Activated CD8-positive, alpha-beta memory T cell treated with anti-CD3 and anti-CD28 coated beads, Interleukin-2, amount 50 U/mL, for 24 hours (primary cell): ENCODE data around the gene WASL.
"Not testable (repeated sequence)": the region's sequence is repeated elsewhere in the genome, so short reads cannot be mapped to it uniquely, and the experiment has no call there.

Source experiments
- DNase-seq: peaks from one replicate; pipeline ENCODE4 v3.0.0-alpha.2; 2020; ENCODE audit errors: extremely low read depth

WASL gene

DNA sequence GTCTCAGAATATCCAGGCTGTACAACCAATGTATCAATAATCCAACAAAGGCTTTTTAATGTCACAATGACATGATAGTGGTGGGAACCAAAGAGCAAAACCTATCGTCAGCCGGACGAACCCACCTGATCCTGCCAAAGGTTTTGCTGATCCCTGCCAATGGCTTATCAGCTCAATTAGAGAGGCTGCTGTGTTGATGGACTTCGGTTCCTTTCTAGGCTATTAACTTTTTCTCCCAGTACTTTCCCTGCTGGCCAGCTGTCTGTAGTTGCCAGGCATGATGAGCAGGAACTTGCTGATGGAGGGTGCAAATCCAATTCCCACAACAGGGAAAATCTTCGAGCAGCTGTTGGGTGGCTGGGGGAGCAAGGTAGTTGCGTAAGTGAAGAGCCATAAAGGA, 90.8 kb downstream of the WASL start:
- DNase-seq, result no peak

DNA sequence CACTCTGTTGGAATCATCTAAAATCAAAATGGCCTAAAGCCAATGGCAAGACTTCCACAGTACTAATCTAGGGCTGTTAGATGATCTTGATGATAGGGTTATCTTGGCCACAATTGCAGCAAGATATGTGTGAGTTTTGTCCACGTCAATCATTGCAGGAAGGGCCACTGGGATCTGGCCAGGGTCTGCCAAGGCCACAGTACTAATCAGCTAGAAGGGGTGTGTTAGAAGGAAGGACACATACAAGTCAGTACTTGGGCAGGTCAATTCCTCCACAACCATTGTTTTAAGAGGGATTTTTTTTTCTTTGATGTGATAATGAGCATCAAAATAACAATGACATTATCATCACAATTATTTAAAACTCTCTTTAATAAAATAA, 91.5 kb downstream of the WASL start:
- no peak for DNase-seq

DNA sequence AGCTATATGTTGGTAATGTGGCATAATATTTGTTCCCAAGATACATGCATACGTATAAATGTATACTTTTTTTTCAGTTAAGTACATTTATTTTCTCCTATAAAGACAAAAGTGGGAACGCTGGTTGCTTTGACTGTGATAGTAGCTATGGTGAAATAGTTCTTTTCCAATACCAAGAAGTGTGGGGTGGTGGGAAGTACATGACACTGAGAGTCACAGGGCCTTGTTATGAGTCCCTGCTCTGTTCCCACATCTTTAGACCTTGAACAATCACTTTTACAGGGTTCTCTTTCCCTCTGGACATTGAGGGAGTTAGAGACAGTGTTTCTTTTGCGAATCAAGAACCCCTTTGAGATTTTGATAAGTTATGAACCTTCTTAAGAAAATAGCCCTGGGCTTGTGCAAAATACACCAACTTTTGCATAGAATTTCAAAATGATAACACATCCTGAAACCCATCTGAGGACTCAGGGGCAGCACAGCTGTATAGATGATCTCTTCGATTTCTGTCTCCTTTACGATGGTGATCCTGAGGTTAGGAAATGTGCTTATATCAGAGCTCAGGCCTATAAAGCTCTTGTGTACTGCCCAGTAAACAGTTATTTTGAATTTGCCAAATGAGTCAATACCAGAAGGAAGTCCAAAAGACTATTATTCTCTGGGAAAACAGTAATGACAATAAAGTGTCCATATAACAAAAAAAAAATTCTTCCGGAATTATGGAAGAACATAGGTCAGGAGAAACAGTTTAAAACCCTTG, 92.1 kb downstream of the WASL start:
- no peak for DNase-seq

DNA sequence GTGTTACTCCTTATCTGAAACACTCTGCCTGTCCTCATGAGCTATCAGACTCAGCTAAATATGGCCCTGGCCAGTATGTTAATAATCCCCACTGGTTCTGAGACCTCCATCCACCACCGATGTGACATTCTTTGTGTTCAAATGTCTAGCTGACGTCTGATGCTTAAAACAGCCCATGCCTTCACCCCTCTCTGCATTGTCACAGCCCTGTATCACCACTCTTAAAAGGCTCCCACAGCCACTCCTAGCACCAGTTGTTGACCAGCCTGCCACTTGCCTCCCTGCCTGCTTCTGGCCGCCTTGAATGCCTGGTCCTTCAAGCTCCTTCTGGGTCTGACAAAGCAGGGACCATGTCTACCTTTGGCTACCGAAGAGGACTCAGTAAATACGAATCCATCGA, 93.2 kb downstream of the WASL start, which contains the start of gene LMOD2:
LMOD2 (plus strand) TSS at position 253 of the 400 bp plus-strand sequence; CDS start at position 351, 98 bp downstream.
- no peak for DNase-seq

DNA sequence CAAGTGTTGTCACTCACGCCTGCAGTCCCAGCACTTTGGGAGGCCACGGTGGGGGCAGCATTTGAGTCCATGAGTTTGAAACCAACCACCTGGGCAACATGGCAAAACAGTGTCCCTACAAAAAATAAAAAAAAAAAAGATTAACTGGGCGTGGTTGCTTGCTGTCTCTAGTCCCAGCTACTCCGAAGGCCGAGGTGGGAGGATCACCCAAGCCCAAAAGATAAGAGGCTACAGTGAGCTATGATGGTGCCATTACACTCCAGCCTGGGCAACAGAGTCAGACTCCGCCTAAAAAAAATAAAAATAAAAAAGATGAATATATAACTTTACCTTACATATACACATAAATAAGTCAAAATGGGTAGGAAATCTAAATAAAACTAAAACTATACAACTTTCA, 95.6 kb downstream of the WASL start:
- DNase-seq, result no peak

DNA sequence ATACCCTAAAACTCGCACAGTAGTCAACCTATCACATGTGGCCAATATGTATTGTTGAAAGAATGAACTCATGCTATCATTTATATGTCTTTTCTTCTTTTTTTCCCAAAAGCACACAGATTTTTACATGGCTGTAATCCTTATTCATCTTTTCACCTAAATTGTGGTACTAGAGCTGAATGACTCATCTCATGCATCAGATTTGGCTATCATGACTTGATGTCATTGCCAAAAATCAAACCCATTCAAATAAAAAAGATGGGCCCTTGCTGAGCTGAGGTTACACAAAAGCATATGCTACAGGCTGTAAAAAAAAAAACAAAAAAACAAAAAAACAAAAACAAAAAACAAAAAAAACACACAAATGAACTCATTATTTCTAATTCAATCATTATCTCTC, 96.4 kb downstream of the WASL start:
- DNase-seq, result no peak

DNA sequence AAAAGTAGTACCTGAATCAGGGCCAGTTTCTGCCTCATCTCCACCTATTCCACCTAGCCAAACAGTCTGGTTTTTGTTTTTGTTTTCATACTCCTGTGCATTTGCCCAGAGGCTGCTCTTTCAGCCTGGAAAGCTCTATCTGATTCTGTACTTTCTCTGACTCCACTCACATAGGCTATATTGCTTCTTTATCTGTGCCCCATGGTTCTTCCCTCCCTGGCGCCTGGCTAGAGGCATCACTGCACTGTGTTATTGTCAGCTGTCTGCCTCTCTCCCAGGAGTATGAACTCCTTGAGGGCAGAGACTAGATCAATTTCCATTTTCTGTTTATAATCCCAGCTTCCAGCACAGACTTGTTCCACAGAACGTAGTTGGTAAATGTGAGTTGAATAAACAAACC, 98.2 kb downstream of the WASL start:
- DNase-seq, result no peak

DNA sequence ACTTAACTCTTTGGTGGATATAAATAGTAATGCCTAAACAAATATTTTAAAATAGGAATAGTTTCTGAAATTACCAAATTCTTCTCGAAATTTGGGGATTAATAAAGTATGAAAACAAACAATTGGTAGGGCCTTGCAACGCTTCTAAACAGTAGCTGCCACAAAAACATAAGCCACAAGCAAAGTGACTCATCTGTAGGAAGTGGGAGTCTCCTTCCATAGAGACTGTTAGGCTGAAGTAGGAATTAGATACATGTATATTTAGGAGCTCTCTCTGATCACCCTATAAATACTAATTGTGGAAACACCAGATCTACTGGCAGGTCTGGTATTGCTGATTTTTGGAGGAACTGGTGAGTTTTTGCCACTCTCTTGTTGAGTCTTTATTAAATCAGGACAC, 98.8 kb downstream of the WASL start:
- DNase-seq, result no peak

DNA sequence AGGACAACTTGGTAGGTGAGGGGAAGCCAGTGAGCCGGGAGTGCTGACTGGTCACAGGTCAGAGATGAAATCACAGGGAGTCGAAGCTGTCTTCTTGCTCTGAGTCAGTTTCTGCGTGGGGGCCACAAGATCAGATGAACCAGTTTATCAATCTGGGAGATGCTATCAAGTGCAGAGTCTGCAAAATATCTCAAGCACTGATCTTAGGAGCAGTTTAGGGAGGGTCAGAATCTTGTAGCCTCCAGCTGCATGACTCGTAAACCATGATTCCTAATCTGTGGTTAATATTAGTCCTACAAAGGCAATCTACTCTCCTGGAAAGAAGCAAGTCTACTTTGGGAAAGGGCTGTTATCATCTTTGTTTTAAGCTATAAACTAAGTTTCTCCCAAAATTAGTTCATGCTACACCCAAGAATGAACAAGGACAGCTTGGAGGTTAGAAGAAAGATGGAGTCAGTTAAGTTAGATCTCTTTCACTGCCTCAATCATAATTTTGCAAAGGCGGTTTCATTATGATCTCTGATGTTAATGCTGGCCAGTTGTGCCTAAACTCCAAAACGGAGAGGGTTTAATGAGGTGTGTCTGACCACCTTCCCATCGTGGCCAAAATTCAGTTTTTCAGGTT, 101.6 kb downstream of the WASL start:
- DNase-seq, result no peak

DNA sequence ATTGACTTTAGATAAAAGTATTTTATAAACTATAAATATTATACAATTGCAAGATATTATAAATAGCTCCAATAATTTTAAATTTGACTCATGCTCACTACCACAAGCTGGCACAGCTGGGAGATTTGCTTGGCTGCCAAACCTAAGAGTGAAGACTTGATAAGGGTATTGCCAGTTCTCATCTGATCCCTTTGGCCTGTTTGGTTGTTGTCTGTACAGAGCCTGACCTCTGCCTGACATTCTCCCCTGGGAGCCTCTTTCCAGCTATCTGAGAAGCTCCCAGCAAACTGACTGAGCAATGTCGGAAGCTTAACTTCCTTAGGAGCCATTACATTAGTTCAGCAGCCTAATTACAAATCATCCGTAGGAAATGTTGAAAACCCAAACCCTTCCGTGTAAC, 103.3 kb downstream of the WASL start:
- DNase-seq, result no peak

DNA sequence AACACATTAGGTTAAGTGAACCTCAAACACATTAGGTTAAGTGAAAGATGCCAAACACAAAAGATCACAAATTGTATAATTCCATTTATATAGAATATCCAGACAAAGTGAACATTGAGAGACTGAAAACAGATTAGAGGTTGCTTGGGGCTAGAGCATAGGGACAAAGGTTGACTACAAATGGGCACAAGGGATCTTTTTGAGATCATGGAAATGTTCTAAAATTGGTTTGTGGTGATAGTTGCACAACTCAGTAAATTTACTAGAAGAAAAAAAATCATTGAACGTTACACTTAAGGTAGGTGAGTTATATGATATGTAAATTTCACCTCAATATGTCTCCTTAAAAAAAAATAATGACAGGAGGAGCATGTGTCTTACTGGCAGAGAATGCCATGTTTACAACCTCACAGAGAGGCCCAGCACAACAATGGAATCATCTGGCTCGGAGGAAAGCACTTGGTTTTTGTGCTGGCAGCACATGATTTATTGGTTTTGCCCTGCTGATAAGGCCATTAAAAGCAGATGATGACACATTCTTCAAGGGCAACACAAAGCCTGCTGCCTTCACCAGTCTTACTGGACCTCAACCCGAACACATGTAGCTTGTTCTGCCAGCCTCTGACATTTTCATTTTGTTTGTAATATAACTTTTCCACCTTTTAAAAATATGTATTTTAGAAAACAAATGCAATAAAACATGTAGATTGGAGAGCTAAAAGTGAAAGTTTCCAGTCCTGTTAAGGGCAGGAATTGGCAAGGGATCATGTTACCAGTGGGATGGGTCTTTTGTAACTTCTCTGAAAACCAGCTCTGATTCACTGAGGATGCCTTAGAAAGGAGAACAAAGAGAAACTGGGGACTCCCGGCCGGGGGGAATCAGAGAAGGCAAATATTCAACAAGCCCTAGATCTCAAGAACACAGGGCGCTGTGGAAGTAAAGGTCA, 105.0 kb downstream of the WASL start:
- no peak for DNase-seq

DNA sequence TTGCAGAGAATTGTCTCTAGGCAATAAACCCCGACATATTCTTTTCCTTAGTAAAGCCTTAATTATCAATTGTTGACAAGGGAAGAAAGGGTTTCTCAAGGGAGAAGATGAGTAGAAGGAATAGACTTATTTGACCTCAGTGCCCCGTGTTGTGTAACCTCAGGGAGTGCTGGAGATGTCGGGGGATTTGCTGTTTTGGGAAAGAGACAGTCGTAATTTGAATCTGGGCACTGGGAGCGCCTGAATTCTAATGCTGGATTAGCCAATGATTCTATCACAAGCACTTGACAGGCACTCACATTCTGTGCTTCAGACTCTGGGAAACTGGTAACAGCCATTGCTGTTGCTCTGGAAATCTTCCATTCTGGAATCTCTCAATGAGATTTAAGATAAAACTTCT, 106.9 kb downstream of the WASL start:
- DNase-seq, result no peak

DNA sequence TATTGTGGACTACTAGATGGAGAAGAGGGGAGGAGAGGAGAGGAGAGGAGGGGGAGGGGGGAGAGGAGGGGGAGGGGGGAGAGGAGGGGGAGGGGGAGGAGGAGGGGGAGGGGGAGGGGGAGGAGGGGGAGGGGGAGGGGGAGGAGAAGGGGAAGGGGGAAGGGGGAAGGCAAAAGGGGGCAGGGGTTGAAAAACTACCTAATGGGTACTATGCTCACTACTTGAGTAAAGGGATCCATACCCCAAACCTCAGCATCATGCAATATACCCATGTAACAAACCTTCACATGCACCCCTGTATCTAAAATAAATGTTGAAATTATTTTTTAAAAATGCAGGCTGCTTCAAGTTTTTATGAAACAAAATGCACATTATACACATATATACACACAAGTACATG, 108.2 kb downstream of the WASL start:
- no peak for DNase-seq

DNA sequence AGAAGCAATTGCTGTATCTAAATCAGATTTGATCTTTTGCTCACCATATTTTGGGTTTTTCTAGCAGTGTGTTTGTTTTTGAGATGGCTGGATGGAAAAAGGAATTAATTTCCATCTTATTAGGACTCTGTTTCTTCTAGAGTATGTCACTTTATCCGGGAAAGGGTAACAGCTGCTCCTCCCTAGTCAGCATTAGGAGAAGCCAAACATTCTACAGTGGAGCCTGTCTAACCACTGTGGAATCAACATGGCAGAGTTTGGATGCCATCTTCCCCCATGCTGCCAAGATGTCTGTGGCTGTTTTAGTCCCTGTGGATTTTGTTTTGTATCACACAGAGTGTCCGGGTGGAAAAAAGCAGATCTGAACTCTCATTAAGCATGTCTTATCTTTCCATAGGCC, 109.2 kb downstream of the WASL start:
- DNase-seq, result no peak

DNA sequence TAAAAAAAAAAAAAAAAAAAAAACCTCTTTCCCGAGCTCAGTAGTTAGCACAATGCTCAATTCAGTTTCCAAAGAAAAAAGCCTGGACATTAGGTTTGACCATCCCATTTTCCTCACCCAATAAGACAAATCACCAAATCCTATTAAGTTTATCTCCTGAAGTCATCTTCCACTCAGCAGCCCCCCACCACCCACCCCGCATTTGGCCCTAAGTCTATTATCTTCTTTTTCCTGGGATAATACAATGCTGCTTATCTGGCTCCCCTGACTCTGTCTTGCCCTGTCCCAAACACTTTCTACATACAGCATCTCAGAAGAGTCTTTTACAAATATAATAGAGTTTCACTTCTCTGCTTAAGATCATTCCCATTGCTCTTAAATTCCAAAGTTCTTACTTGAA, 110.9 kb downstream of the WASL start:
- no peak for DNase-seq

DNA sequence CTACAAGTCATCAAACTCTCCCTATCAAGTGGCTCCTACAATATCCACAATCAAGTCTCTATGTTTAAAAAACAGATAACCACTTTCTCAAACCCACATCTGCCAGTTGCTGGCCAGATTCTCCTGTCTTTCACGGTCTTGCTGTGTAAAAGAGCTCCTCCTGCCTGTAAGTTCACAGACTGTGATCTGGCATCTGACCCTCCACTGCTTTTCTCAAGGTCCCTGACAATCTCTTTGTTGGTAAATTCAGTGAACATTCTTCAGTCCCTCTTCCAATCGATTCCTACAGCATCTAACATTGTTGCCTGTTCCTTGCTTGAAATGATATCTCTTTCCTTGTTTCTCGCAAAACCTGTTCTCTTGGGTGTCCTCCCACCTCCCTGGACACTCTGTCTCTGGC, 111.6 kb downstream of the WASL start:
- DNase-seq, result no peak

DNA sequence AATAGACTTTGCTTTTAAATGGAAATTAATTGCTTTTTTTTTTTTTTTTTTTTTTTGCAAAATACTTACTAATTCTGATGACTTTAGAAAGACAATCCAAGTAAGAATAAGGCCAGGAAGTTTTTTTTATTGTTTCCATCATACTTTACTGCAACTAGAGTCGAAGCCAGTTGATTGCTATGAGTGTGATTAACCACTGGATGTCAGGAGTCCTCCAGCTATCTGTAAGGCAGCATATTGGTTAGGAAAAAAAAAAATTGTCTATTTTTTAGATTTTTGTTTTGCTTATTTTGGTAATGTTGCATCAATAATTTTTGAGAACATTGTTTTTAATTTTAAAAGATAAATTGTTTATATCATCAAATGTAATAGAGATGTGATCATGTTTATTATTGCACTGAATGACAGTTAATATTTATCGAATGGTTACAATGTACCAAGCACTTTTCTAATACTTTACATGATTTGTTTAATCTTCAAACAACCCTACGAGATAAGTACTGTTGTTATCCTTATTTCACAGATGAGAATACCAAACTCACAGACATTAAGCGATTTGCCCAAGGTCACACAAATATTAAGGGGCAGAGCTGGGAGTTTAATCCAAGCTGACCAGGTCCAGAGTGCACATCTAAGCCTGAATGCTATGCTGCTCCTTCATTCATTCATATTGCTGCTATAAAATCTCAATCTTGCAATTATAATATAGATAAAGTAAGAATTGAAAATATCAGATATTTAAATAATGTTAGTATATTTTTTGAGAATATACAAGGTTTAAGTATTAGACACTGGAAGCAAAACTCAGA, 113.0 kb downstream of the WASL start:
- DNase-seq, result no peak

DNA sequence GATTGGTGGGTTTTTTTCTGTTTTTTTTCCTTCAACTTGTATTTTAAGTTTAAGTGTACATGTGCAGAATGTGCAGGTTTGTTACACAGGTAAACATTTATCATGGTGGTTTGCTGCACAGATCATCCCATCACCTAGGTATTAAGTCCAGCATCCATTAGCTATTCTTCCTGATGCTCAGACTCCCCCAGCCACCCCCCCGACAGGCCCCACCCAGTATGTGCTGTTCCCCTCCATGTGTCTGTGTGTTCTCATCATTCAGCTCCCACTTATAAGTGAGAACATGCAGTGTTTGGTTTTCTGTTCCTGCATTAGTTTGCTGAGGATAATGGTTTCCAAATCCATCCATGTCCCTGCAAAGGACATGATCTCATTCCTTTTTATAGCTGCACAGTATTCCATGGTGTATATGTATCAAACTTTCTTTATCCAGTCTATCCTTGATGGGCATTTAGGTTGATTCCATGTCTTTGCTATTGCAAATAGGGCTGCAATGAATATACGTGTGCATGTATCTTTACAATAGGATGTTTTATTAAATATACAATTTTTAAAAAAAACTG, 114.7 kb downstream of the WASL start:
- not testable (repeated sequence) for DNase-seq

DNA sequence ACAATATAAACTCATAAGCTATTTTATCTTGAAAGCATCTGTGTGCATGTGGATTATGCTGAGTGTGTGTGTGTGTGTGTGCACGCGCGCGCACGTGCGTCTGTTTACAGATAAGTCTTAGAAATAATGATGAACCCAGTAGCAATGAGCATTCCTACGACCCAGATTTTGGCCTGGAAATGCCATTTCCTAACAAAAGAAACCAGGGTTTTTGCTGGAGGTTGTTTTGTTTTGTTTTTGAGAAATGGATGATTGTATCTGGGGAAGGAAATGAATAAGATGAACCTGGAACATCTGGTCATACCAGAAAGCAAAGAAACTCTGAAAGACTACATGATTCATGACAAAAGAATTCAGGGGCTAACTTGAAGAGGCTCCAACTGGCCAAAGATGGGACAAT, 115.2 kb downstream of the WASL start:
- no peak for DNase-seq

DNA sequence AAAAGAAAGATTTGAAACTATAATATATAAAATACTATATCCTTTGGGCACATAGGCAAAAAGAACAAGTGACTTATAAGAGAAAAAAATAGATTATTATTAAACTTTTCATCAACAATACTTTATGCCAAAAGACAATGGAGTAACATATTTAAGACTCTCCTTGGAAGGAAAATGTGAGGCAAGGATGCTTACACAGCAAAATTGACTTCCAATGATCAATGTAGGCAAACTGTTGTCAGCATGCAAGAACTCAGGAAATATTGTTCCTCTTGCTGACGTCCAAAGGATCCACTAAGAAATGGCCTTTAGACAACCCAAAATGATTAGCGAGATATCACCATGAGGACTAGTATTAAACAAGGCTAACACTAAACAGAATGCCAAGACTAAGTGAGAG, 116.0 kb downstream of the WASL start:
- DNase-seq, result no peak
